ENCODE measurements around the gene GATA6.

Gene GATA6

DNA sequence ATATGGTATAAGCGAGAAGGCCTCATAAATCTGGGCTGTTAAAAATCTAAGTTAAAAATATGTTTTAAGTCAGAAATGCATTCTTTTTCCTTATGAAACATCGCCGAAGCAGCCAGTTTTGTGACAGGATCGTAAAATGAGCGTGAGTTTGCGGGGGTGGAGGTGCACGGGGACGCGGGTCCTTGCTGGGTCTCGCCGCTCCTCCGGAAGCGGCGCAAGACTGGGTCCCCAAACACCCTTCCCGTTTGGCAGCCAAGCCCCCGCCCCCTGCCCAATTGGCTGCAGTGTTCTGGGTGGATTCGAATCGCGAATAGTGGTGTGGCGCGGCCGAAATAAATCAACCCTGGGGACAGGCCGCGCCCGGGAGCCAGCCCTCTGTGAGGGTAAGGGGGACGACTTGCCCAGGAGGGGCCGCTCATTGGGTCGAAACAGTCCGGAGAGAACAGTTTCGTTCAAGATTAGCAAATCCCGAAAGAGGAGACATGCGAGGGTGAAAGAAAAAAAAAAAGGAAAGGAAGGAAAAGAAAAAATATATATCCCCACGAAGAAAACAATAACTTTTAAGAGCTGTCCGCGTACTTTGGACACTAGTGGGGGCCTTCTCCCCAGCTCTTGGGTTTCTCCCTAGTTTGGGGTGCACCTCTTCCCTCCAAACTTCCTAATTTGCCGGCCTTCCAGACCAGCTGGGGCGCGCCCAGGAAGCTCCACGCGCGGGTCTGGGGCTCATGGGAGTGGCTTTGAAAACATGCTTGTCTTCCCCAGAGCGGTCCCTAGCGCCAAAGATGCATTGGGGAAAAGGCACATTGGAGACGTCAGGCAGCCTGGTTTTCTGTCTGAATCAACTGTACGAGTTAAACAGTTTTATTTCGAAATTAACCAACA lies 3.1 kb upstream of the GATA6 start:
- no peak overlapping the region for H3K27ac ChIP-seq (ENCODE audit: low read length)
- H2AFZ ChIP-seq (ENCODE audit: low read depth, low read length), result no peak overlapping the region
- no peak overlapping the region for H3K4me2 ChIP-seq (ENCODE audit: insufficient read depth, low read length)
- DNase-seq (no peak), ATAC-seq (ENCODE audit: insufficient read depth, low read depth) (no peak)
- H4K20me1 ChIP-seq (ENCODE audit: insufficient read depth, low read length), result no peaks in the 10 kb centered on the region
- no peaks in the 10 kb centered on the region for H3K79me2 ChIP-seq (ENCODE audit: insufficient read depth, low read length)
- H3K4me1 ChIP-seq (ENCODE audit: insufficient read depth, low read length), result no peaks in the 10 kb centered on the region
- no peak overlapping the region for H3K9ac ChIP-seq (ENCODE audit: low read depth, low read length)
- no peaks in the 10 kb centered on the region for H3K36me3 ChIP-seq (ENCODE audit: insufficient read depth, low read length)
- H3K27me3 ChIP-seq (ENCODE audit: insufficient read depth, low read length, poor library complexity), result peaks cover 9% of the 10 kb centered on the region
- no peaks in the 10 kb centered on the region for H3K9me3 ChIP-seq (ENCODE audit: insufficient read depth, low read length, severe bottlenecking)
- TF ChIP-seq, protein P1, sequence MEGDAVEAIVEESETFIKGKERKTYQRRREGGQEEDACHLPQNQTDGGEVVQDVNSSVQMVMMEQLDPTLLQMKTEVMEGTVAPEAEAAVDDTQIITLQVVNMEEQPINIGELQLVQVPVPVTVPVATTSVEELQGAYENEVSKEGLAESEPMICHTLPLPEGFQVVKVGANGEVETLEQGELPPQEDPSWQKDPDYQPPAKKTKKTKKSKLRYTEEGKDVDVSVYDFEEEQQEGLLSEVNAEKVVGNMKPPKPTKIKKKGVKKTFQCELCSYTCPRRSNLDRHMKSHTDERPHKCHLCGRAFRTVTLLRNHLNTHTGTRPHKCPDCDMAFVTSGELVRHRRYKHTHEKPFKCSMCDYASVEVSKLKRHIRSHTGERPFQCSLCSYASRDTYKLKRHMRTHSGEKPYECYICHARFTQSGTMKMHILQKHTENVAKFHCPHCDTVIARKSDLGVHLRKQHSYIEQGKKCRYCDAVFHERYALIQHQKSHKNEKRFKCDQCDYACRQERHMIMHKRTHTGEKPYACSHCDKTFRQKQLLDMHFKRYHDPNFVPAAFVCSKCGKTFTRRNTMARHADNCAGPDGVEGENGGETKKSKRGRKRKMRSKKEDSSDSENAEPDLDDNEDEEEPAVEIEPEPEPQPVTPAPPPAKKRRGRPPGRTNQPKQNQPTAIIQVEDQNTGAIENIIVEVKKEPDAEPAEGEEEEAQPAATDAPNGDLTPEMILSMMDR (IDR thresholded peaks at IDR 0.05; ENCODE audit: borderline replicate concordance, extremely low read depth, low read length, poor library complexity, severe bottlenecking), result no peak
- TF ChIP-seq EZH2 (IDR thresholded peaks at IDR 0.05; ENCODE audit: borderline replicate concordance, low read depth, low read length, severe bottlenecking), result no peak
- H3K4me3 ChIP-seq (ENCODE audit: low read depth in 1 of 2, low read length in 2 of 2), result no peak overlapping the region

DNA sequence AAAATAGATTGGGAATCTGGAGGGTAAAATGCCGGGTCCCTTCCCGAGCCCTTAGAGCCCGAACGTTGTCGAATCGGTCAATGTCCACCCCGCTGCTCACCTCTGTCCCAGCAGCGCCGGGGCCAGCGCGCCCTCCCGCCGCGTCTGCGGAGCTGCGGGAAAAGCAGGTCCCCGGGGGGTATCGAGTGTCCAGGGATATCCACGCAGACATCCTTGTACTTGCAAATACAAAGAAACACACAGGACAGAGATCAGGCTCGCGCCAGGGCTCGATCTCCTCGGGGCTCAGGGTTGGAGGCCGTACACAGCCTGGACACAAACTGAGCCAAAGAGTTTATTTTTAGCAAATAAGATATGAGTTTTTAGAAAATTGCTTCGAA lies 2.3 kb upstream of the GATA6 start:
- Histone ChIP-seq H3K4me1 (ENCODE audit: insufficient read depth, low read length) (no peaks in the 10 kb centered on the region), H3K4me2 (ENCODE audit: insufficient read depth, low read length) (no peak overlapping the region), H3K79me2 (ENCODE audit: insufficient read depth, low read length) (no peaks in the 10 kb centered on the region), H3K9ac (ENCODE audit: low read depth, low read length) (no peak overlapping the region), H3K9me3 (ENCODE audit: insufficient read depth, low read length, severe bottlenecking) (no peaks in the 10 kb centered on the region), H3K27me3 (ENCODE audit: insufficient read depth, low read length, poor library complexity) (peaks cover 5% of the 10 kb centered on the region), H4K20me1 (ENCODE audit: insufficient read depth, low read length) (no peaks in the 10 kb centered on the region), H2AFZ (ENCODE audit: low read depth, low read length) (no peak overlapping the region), H3K4me3 (ENCODE audit: low read depth in 1 of 2, low read length in 2 of 2) (no peak overlapping the region), H3K27ac (ENCODE audit: low read length) (no peak overlapping the region), H3K36me3 (ENCODE audit: insufficient read depth, low read length) (no peaks in the 10 kb centered on the region)
- no peak for DNase-seq
- no peak for ATAC-seq (ENCODE audit: insufficient read depth, low read depth)
- TF ChIP-seq, protein P1 (IDR thresholded peaks at IDR 0.05; ENCODE audit: borderline replicate concordance, extremely low read depth, low read length, poor library complexity, severe bottlenecking), result no peak
- no peak for TF ChIP-seq EZH2 (IDR thresholded peaks at IDR 0.05; ENCODE audit: borderline replicate concordance, low read depth, low read length, severe bottlenecking)

DNA sequence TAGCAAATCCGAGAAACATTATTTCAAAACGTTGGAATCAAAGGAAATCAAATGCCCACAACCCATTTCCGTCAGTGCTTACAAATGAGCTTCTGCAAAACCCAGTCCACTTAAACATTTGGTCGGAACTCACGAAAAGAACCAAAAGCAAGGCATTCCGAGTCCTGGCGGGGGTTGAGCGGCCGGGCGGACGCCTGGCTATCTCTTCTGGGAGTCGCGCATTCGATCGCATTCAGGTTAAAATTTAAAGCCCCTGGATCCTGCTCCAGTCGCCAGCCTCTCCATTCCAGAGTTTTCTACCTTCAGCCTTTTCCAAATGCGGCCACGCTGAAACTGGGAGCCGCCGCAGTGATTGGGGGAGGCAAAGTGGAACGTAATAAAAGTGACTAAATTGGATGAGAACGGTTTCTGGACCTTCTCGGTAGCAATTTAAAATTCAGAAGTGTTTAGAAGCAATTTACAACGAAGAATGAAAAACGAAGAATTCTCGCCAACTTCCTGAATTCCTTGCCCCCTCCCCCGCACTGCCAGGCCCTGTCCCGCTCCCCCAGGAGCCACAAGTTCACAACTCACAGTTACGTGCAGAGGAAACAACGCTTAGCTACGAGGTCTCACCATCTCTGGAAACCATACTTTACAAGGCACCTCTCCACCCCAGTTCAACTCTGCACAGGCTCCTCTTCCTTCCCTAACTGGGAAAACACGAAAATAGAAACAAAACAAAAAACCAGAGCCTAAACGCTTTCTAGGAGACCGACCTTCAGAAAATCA lies 1.7 kb upstream of the GATA6 start:
- ATAC-seq (ENCODE audit: insufficient read depth, low read depth) (no peak), DNase-seq (no peak)
- H3K9me3 ChIP-seq (ENCODE audit: insufficient read depth, low read length, severe bottlenecking), result no peaks in the 10 kb centered on the region
- no peak overlapping the region for H2AFZ ChIP-seq (ENCODE audit: low read depth, low read length)
- no peak overlapping the region for H3K4me3 ChIP-seq (ENCODE audit: low read depth in 1 of 2, low read length in 2 of 2)
- no peak overlapping the region for H3K4me2 ChIP-seq (ENCODE audit: insufficient read depth, low read length)
- H3K9ac ChIP-seq (ENCODE audit: low read depth, low read length), result no peak overlapping the region
- no peaks in the 10 kb centered on the region for H3K36me3 ChIP-seq (ENCODE audit: insufficient read depth, low read length)
- H3K4me1 ChIP-seq (ENCODE audit: insufficient read depth, low read length), result no peaks in the 10 kb centered on the region
- H3K27me3 ChIP-seq (ENCODE audit: insufficient read depth, low read length, poor library complexity), result peaks cover 3% of the 10 kb centered on the region
- no peaks in the 10 kb centered on the region for H4K20me1 ChIP-seq (ENCODE audit: insufficient read depth, low read length)
- no peak overlapping the region for H3K27ac ChIP-seq (ENCODE audit: low read length)
- TF ChIP-seq EZH2 (IDR thresholded peaks at IDR 0.05; ENCODE audit: borderline replicate concordance, low read depth, low read length, severe bottlenecking), result no peak
- TF ChIP-seq, protein P1 (IDR thresholded peaks at IDR 0.05; ENCODE audit: borderline replicate concordance, extremely low read depth, low read length, poor library complexity, severe bottlenecking), result no peak
- H3K79me2 ChIP-seq (ENCODE audit: insufficient read depth, low read length), result no peaks in the 10 kb centered on the region
